GM11168 (cell line): ENCODE measurements around the gene LRRC45.

Source experiments
- in situ Hi-C: fragments of 300-500 bp; cut with MboI; formaldehyde crosslinking; loops from one replicate; pipeline ENCODE4 v1.12.0; 2022; ENCODE audit warnings: low sequenced_read_pairs; ENCODE audit not compliant: unreplicated experiment

LRRC45 gene

DNA sequence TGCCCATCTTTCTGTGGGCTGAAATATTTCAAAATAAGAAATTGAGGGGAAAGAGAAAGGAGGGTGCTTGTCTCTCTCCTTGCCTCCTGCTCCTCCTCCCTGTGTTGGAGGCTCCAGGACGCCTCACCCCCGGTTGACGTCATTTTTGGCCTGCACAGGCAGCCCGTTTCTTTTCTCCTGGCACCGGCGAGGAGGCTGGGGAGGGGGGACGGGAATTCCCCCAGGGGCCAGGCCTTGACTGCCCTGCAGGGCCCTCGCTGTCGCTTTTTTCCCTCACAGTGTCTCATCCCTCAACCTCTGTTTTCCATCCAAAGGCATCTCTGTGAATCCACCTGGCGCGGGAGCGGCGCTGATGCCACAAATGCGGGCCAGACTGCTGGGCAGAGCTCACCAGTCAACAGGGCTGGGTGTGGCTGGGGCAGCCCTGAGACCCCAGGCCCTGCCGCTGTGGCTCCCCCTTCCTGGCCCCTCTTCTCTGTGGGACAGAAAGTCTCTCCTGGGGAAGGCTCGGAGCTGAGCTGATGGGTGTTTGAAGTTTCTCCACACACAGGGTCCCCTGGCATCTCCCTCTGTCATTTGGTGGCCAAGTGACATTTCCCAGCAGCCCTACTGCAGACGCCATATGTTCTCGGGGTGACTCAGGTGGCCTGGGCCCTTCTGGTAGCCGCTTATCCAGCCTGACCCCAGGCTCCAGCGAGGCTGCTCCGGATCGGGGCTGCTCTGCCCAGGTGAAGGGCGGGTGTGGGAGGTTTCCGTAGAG is 16.5 kb upstream of the LRRC45 start:
- in situ Hi-C loops: no loop called here

DNA sequence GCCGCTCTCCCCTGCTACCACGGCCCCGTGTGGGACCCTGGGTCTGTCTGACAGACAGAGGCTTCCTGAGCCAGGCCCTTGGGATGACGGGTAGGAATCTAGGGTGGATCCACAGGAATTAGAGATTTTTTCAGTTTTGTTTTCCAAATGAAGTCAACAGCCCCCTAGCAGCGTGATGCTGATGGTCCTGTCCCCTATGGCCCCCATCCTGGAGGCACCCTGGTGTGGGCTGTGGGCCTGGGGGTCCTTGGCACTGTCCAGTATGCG is 15.9 kb upstream of the LRRC45 start:
- in situ Hi-C loops: no loop called here

DNA sequence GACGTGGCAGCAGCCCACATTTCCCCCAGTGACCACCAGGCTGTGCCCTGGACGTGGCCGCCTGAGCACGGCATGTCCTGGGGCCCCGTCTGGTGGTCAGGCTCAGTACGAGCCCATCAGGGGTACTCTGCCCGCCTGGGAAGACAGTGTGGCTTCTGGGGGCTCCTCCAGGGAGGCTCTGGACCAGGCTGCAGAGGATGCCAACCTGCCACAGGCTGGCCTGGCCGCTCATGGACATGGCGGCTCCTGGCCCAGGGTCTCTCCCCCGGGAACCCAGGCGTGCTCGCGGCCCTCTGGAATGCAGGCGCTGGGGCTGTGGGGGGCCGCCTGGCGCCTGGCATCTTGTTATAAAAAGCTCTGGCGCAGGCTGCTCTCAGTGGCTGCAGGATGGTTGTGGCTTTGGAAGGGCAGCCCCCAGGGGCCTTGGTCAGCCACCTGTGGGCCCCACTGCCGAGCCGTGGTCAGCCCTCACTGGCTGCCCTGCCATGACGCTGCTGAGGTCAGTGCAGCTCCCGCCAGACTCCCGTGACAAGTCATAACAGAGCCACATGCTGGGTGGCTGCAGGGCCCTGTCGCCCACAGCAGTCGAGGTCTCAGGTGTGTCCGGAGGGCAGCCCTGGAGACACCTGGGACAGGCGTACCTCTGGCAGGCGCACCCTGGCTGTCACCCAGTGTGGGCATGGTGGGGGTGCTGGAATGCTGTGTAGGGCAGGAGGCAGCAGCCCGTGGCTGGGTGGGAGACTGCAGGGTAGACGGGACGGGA is 15.4 kb upstream of the LRRC45 start:
- in situ Hi-C loops: no loop called here

DNA sequence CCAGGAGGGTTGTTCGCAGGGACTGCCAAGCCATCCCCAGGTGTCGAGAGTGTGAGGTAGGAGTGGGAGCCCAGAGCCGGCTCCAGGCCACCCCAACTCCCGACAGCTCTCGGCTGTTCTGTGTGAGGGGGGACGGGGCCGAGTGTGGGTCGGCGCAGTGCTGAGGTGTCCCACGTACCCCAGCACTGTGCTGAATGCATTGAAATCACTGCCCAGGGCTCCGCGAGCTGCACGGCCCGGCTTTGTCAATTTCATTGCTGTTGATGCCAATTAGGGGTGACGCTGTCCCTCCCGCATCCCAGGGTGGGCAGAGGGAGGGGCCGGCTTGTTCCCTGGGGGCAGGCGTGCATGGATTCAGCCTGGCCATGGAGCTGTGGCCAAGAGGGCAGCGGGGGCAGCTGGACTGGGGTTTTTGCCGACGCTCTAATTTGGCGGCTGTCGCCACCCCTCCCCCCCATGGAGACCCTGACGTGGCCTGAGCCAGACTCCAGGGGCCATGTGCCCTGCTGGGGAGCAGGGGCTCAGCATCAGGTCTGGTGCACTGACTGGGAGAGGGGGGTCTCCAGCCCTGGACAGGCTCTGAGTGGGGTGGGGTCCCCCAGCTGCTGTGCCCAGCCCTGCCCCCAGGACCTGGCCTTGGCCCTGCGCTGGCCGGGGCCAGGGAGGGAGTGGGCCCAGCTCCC is 14.7 kb upstream of the LRRC45 start:
- in situ Hi-C loops: no loop called here

DNA sequence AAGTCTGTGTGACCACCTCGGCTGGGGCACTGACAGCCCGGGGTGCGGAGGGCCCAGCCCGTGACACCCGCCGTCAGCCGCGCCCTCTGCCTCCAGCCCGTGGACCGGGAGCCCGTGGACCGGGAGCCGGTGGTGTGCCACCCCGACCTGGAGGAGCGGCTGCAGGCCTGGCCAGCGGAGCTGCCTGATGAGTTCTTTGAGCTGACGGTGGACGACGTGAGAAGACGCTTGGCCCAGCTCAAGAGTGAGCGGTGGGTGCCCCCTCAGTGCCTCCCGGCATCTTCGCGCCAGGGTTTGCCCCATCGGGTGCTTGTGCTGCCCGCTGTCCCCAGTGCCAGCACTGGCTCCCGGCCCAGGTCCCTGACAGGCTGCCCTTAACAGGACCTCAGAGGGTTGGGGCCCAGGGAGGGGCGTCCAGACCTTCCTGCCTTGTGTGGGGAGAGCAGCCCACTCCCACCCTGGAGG is 14.1 kb upstream of the LRRC45 start:
- in situ Hi-C loops: no loop called here

DNA sequence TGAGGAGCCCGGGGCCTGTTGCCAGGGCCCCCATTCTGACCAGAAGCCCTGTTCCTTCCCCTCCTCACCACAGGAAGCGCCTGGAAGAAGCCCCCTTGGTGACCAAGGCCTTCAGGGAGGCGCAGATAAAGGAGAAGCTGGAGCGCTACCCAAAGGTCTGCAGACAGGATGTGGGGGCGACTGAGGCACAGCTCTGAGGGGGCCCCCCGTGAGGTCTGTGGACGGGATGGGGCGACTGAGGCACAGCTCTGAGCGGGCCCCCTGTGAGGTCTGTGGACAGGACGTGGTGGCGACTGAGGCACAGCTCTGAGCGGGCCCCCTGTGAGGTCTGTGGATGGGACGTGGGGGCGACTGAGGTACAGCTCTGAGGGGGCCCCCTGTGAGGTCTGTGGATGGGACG is 13.7 kb upstream of the LRRC45 start:
- in situ Hi-C loops: no loop called here

DNA sequence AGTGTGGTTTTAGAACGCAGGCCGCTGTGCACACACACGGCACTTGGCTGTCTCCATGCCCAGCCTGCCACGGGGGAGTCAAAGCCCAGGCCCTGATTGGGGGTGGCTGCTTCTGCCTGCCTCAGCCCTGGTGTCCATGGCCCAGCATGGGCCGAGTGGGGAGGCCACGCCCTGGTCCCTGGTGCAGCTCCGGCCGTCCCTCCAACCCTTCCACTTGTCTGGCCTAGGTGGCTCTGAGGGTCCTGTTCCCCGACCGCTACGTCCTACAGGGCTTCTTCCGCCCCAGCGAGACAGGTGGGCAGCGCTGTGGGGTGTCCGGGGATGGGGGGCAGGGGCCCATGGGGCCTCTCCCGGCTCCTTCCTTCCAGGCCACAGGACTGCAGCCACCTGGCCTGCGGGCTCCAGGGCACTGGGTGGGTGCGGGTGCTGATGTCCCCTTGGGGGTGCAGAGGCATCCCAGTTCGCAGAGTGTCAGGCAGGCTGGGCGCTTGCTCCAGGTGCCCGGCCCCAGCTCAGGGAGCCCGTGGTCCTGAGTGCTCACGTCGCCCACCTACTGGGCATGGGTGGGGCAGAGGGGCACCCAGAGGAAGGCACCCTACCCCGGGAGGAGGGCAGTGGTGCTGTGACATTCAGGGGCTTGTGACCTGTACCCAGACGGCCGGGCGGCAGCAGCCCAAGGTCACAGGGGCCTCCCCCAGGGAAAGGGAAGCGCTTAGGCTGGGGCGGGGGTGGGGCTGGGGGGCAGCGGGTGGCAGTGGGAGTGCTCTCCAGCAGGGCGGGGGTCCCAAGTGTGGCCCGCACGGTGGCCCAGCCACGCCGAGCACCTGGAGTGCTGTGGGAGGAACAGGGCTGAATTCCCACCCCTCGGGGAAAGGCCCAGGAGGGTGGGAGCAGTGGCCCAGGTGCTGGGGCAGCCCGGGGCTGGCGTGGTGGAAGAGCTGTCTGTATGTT is 12.3 kb upstream of the LRRC45 start:
- in situ Hi-C loops: no loop called here

DNA sequence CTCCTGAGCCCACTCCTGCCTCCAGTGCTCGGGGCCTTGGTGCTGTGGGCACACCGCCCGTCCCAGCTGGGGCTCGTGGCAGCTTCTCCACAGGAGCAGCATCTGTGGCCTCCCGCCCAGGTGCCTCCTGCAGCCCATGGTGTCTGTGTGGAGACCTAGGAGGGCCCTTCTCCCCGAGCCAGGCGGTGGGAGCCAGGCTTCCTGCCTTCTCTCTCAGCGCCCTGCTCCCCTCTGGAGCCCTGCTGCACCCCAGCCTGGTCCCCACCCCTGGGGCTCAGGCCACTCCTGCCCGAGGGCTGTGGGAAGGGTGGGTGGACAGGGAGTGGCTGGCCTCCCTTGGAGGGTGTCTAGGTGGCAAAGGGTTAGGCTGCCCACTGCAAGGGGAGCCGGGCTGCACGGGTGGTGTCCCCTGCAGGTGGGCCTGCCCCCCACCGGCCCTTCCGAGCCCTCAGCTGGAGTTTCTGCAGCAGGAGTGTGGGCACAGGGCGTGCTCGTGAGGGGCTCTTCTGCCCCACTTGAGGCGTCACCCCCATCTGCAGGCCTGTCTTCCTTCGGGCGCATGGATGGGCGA is 11.4 kb upstream of the LRRC45 start:
- in situ Hi-C loops: no loop called here

DNA sequence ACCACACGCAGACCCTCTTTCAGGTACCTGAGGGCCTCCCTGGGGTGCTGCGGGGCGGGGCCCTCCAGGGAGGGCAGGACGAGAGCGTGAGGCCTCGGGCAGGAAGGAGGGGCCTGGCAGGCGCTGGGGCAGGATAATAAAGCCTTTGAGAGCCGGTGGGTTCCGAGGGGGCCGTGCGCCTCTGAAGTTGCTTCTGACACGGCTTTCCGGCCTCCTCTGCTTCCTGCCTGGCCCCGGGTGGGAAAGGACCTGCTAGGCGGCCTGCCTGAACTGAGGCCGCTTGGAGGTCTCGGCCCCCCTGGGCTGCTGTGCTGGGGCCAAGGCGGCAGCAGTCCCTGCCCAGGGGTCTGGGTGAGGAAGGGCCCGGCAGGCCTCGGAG is 10.9 kb upstream of the LRRC45 start:
- in situ Hi-C loops: no loop called here

DNA sequence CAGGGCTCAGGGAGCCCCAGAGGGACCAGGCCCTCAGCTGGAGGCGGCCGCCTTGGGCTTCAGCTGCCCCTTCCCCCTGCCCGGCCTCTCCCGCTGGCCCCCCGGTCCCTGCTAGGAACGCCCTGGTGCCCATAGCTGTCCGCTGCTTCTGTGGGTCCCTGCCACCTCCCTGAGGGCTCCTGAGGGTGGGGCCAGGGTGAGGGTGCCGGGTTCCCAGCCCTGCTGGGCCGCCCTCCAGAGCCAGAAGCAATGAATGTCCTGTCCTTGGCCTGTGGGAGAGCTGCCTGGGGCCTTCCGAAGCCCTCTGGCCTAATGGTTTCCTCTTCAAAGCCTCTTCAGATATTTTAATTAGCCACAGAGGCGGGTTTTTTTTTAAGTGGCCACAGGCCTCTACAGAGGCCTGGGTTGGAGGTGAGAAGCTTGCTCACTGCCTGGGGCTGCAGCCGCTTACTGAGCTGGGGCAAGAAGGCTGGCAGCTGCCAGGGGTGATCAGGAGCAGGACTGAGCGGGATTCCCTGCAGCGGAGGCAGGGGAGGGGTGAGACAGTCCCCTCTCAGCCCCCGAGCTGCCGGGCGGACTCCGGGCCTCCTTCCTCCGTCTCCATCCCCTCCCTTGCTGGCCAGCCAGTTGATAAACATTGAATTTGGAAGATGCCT is 10.3 kb upstream of the LRRC45 start:
- in situ Hi-C loops: no loop called here

DNA sequence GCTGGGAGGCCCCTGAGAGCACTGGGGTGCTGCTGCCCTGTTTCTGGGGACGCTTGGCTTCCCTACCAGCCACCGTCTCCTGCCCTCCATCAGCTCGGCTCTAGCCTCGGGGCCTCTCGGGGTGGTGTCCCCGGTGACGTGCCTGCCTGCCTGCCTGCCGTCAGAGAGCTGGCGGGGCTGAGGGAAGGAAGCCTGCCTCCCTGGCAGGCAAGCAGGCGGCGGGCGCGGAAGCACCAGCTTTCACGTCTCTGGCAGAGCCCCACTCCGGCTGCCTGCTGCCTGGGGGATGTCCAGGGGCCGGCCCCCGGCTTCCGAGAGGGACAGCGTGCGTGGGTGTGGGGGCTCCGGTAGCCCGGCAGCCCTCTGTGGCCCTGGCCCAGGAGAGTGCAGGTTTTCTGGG is 9.8 kb upstream of the LRRC45 start:
- in situ Hi-C loops: no loop called here

DNA sequence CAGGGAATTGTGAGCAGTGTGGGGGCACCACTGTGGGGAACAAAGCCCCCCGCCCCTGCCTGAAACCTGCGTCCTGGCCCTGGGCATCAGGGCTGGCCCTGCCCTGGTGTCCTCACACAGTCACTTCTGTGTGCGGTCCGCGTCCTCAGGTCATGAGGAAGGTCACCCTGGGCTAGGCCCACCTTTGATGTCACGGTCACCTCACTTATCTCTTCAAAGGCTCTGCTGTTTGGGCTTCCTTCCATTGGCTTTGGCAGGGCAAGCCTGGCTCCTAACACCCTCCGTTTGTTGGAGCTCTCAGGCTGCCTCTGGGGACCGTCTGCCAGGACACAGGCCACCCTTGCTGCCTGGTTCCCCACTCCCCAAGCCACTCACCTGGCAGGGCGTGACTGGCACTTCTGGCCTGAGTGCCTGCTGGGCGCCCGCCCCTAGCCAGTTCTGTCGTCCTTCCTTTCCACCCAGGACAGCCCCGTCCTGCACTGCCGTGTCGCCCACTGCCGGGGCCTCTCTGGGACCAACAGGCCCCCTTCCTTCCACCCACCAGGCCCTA is 9.3 kb upstream of the LRRC45 start:
- in situ Hi-C loops: no loop called here

DNA sequence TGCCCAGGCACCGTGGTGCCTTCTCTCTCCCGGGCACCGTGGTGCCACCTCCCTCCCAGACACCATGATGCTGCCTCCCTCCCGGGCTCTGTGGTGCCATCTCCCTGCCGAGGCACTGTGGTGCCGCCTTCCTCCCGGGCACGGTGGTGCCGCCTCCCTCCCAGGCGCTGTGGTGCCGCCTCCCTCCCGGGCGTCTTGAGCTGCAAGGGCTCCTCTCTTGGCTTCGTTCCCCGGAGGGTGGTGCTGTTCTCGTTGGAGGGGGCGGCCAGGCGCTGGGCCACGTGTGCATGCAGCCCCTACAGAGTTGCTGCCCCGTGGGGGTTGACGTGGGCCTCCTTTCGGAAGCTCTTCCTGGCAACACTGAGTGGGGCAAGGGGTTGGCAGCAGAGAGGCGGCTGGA is 8.7 kb upstream of the LRRC45 start:
- in situ Hi-C loops: no loop called here

DNA sequence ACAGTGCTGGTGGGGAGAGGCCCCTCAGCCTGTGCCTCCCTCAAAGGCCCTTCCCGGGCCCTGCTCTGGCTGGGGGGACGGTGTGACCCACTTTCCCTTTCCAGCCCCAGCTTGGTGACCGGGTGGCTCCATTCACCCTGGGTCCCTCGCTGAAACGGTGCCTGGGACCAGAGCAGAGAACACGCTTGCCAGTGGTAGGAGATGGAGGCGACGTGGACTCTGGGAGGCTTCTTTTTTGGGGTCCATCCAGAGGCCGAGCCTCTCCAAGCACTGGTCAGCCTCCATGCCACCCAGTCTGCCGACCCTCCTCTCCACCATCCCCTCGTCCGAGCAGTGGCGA is 8.2 kb upstream of the LRRC45 start:
- in situ Hi-C loops: no loop called here

DNA sequence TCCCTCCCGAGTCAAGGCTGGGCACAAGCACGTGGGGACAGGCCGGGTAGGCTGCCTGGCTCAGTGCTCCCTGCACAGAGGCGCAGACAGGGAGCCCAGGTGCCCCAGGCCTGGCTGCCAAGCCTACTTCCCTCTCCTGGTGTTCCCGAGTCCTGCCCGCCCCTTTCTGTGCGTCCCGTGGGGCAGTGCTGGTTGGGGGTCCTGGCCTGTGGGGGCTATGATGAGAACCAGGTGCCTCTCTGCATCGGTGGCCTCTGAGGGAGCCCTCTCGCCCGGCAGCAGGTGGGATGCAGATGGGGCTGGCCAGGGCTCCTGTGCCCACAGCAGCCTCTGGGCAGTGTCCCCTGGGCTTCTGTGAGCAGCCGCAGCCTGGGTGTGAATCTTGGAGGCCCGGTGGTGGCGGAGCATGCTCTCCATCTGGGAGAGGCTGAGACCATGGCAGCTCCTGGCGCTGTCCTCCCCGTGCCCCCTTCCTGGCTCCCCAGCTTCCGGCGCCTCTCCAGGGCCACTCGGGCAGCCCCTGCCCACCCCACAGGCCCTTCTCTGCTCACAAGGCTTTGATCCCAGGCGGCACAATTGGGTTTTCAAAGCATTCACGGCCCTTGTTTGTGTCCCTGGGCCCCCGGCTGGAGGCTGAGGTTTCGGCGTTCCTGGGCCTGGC is 7.7 kb upstream of the LRRC45 start:
- in situ Hi-C loops: no loop called here

DNA sequence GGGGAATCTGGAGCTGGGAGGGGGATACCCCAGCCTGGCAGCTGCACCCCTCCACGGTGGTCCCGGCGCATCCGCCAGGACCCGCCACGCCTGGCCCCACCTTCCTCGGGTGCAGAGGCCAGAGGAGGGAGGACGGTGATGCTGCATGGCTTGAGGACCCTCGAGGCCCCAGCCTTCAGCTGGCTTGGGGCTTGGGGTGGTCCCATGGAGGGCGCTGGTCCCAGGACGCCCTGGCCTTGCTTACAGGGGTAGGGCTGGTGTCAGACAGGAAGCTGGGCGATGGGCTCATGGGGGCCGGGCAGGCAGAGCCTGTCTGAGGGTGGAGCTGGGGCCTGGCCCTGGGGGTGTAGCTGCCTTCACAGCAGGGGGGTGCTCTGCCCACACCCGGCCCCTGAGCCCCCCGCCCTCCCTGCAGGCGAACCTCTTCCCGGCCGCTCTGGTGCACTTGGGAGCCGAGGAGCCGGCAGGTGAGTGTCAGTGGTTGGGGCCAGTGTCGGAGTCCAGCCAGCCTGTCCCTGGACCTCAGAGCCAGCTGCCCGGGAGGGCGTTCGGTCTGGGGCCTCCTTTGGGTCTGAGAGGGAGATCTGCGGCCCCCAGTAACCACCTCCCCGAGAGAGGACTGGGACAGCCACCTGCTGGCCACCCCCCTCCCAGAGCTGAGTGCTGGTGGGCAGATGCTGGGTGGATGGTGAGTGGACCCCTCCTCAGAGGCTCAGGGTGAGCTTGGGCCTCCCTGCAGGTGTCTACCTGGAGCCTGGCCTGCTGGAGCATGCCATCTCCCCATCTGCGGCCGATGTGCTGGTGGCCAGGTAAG is 6.8 kb upstream of the LRRC45 start:
- in situ Hi-C loops: no loop called here

DNA sequence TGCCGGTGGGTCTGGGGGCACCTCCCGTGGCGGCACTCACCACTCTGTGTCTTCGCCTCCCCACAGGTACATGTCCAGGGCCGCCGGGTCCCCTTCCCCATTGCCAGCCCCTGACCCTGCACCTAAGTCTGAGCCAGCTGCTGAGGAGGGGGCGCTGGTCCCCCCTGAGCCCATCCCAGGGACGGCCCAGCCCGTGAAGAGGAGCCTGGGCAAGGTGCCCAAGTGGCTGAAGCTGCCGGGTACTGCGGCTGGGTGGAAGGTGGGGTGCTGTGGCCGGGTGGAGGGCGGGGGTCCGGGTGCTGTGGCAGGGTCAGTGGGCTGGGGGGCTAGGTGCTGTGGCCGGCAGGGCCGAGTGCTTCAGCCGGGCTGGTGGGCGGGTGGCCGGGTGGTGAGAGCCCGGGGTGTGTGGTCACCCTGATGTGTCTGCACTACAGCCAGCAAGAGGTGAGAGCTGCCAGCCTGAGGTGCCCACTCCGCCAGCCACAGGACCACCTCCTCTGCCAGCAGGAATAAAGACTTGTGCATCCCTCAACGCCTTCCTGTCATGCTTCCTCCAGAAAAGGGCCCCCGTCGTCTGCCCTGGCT is 6.1 kb upstream of the LRRC45 start:
- in situ Hi-C loops: no loop called here
